Ovary (tissue), 3 donors: Measurements from ENCODE around the gene HCN4.

Source experiments
- EP300 ChIP-seq: sonication (generic); formaldehyde crosslinking; IDR thresholded peaks from one replicate; pipeline ENCODE4 v1.6.1; 2017; ENCODE audit warnings: antibody characterized with exemption
- POLR2A ChIP-seq: fragments of 450-650 bp; IDR thresholded peaks from one replicate; pipeline ENCODE4 v1.6.1; 2017; ENCODE audit warnings: antibody characterized with exemption, mild to moderate bottlenecking, moderate library complexity
- TF ChIP-seq, protein P1 (sequence below), 3 donors: fragments of 450-650 bp in 2 of 3; fragments of 200-600 bp in 1 of 3; IDR thresholded peaks; one replicate each; pipeline versions ENCODE4 v1.5.1 to v1.8.0; 2016 to 2022; ENCODE audit warnings: antibody characterized with exemption in 3 of 3, mild to moderate bottlenecking in 1 of 3
- donor health status: DM: no; HTN: no; CAD: no.

DNA sequence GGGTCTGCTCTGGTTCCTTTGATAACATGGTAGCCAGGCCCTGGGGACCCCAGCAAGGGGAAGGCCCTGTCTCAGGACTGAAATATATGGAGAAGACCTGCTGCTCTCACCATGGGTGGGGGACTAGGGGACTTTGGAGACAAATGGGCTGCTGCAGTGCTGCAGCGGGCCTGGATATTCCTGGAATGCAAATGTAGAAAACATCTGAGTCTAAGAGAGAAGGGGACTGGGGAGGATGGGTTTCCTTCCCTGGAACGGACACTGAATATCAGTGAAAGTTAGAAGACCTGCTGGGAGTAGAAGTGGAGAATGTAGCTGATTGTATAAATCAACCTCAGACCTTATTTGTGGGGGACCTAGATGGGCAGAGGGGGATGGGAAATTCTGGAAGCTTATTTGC is 3.1 kb upstream of the HCN4 start:
- TF ChIP-seq, protein P1, sequence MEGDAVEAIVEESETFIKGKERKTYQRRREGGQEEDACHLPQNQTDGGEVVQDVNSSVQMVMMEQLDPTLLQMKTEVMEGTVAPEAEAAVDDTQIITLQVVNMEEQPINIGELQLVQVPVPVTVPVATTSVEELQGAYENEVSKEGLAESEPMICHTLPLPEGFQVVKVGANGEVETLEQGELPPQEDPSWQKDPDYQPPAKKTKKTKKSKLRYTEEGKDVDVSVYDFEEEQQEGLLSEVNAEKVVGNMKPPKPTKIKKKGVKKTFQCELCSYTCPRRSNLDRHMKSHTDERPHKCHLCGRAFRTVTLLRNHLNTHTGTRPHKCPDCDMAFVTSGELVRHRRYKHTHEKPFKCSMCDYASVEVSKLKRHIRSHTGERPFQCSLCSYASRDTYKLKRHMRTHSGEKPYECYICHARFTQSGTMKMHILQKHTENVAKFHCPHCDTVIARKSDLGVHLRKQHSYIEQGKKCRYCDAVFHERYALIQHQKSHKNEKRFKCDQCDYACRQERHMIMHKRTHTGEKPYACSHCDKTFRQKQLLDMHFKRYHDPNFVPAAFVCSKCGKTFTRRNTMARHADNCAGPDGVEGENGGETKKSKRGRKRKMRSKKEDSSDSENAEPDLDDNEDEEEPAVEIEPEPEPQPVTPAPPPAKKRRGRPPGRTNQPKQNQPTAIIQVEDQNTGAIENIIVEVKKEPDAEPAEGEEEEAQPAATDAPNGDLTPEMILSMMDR (IDR thresholded peaks at IDR 0.05): no peak
- no peak for TF ChIP-seq POLR2A
- no peak for TF ChIP-seq EP300
